H9 (cell line): ENCODE results near the gene LDLRAD4. TPM values are rescaled to one million over a fixed set of nuclear protein-coding genes. Genes with fewer than 3 reads are reported as not detected.

Source experiments
- DNase-seq: peaks from one replicate; pipeline ENCODE4 v3.0.0-alpha.2; 2017
- H2AFZ ChIP-seq: one replicate; pipeline ENCODE4 v1.6.1; 2013; ENCODE audit warnings: mild to moderate bottlenecking, low read length, control low read depth, moderate library complexity
- H2AK5ac ChIP-seq: 2 replicates; pipeline ENCODE4 v1.6.1; 2013; ENCODE audit warnings: low read length, control low read depth, mixed read lengths; ENCODE audit not compliant: insufficient read length
- H2BK120ac ChIP-seq: one replicate; pipeline ENCODE4 v1.6.1; 2013; ENCODE audit warnings: low read depth, mild to moderate bottlenecking, low read length, control low read depth, inconsistent platforms; ENCODE audit not compliant: poor library complexity, severe bottlenecking
- H2BK12ac ChIP-seq: 2 replicates; pipeline ENCODE4 v1.6.1; 2013; ENCODE audit warnings: low read length, control low read depth, mixed read lengths, low read depth; ENCODE audit not compliant: insufficient read length
- H2BK15ac ChIP-seq: 2 replicates; pipeline ENCODE4 v1.6.1; 2013; ENCODE audit warnings: low read depth, low read length, control low read depth
- H2BK20ac ChIP-seq: one replicate; pipeline ENCODE4 v1.6.1; 2013; ENCODE audit warnings: low read depth, mild to moderate bottlenecking, low read length, control low read depth, inconsistent platforms; ENCODE audit not compliant: poor library complexity, severe bottlenecking
- H2BK5ac ChIP-seq: 2 replicates; pipeline ENCODE4 v1.6.1; 2013; ENCODE audit warnings: low read length, control low read depth, mixed read lengths; ENCODE audit not compliant: insufficient read length
- H3K14ac ChIP-seq: 2 replicates; pipeline ENCODE4 v1.6.1; 2013; ENCODE audit warnings: low read length, control low read depth; ENCODE audit not compliant: insufficient read depth
- H3K18ac ChIP-seq: 2 replicates; pipeline ENCODE4 v1.6.1; 2013; ENCODE audit warnings: low read depth, mild to moderate bottlenecking, mixed read lengths, low read length, control low read depth; ENCODE audit not compliant: insufficient read length
- H3K23ac ChIP-seq: 2 replicates; pipeline ENCODE4 v1.6.1; 2013; ENCODE audit warnings: low read length, control low read depth, mixed read lengths, low read depth; ENCODE audit not compliant: insufficient read length
- H3K23me2 ChIP-seq: 2 replicates; pipeline ENCODE4 v1.6.1; 2013; ENCODE audit warnings: low read depth, mild to moderate bottlenecking, mixed read lengths, low read length, control low read depth; ENCODE audit not compliant: insufficient read length, poor library complexity, severe bottlenecking
- H3K27ac ChIP-seq: 2 replicates; pipeline ENCODE4 v1.5.1; 2013; ENCODE audit warnings: low read length, control low read depth, mixed read lengths, low read depth; ENCODE audit not compliant: insufficient read length
- H3K27me3 ChIP-seq: 2 replicates; pipeline ENCODE4 v1.6.1; 2013; ENCODE audit warnings: low read length, control low read depth, inconsistent platforms; ENCODE audit not compliant: insufficient read depth
- H3K4ac ChIP-seq: 2 replicates; pipeline ENCODE4 v1.6.1; 2013; ENCODE audit warnings: low read depth, mild to moderate bottlenecking, control low read depth, inconsistent platforms, low read length, moderate library complexity
- H3K4me1 ChIP-seq: 2 replicates; pipeline ENCODE4 v1.6.1; 2013; ENCODE audit warnings: low read length, control low read depth, inconsistent platforms; ENCODE audit not compliant: insufficient read depth
- H3K4me2 ChIP-seq: 2 replicates; pipeline ENCODE4 v1.6.1; 2013; ENCODE audit warnings: low read length, control low read depth, mixed read lengths; ENCODE audit not compliant: insufficient read length, insufficient read depth
- H3K56ac ChIP-seq: 2 replicates; pipeline ENCODE4 v1.6.1; 2013; ENCODE audit warnings: low read depth, mild to moderate bottlenecking, mixed read lengths, low read length, control low read depth; ENCODE audit not compliant: insufficient read length
- H3K79me1 ChIP-seq: 2 replicates; pipeline ENCODE4 v1.6.1; 2013; ENCODE audit warnings: low read depth, mild to moderate bottlenecking, moderate library complexity, low read length, control low read depth, inconsistent platforms; ENCODE audit not compliant: insufficient read depth, poor library complexity, severe bottlenecking
- H3K79me2 ChIP-seq: 2 replicates; pipeline ENCODE4 v1.6.1; 2013; ENCODE audit warnings: low read length, control low read depth, inconsistent platforms; ENCODE audit not compliant: insufficient read depth
- H3K9ac ChIP-seq: 2 replicates; pipeline ENCODE4 v1.6.1; 2013; ENCODE audit warnings: low read length, control low read depth, mixed read lengths; ENCODE audit not compliant: insufficient read length; ENCODE audit errors: extremely low read depth
- H3K9me3 ChIP-seq: one replicate; pipeline ENCODE4 v1.6.1; 2013; ENCODE audit warnings: low read depth, low read length, inconsistent platforms; ENCODE audit not compliant: control insufficient read depth
- H3T11ph ChIP-seq: one replicate; pipeline ENCODE4 v1.6.1; 2013; ENCODE audit warnings: mild to moderate bottlenecking, low read length, control low read depth, inconsistent platforms
- H4K20me1 ChIP-seq: one replicate; pipeline ENCODE4 v1.6.1; 2013; ENCODE audit not compliant: control insufficient read depth, insufficient read length, insufficient read depth
- H4K5ac ChIP-seq: 2 replicates; pipeline ENCODE4 v1.6.1; 2013; ENCODE audit warnings: low read depth, mild to moderate bottlenecking, mixed read lengths, low read length, control low read depth; ENCODE audit not compliant: insufficient read length
- H4K8ac ChIP-seq: replicated peaks from 2 replicates; pipeline ENCODE4 v1.6.1; 2013; ENCODE audit warnings: low read length, control low read depth, mixed read lengths, low read depth; ENCODE audit not compliant: insufficient read length
- H4K91ac ChIP-seq: 2 replicates; pipeline ENCODE4 v1.6.1; 2013; ENCODE audit warnings: low read depth, mild to moderate bottlenecking, moderate library complexity, mixed read lengths, low read length, control low read depth; ENCODE audit not compliant: insufficient read length
- H3K27ac Mint-ChIP-seq, 3 experiments: 2 replicates in 2 of 3; 3 replicates in 1 of 3; pipeline ENCODE4 v1.8.0; 2020 to 2021; ENCODE audit warnings: mixed read lengths in 3 of 3, mild to moderate bottlenecking in 1 of 3, moderate library complexity in 1 of 3
- H3K27me3 Mint-ChIP-seq: 2 replicates; pipeline ENCODE4 v1.8.0; 2021; ENCODE audit warnings: low read depth, mild to moderate bottlenecking, moderate library complexity, mixed read lengths
- H3K36me3 Mint-ChIP-seq, 3 experiments: 2 replicates in 2 of 3; 3 replicates in 1 of 3; pipeline ENCODE4 v1.8.0; 2020 to 2021; ENCODE audit warnings: low read depth in 3 of 3, mixed read lengths in 3 of 3; ENCODE audit not compliant: insufficient read depth in 1 of 3
- H3K4me1 Mint-ChIP-seq, 2 experiments: 2 replicates each; pipeline ENCODE4 v1.8.0; 2020; ENCODE audit warnings: mixed read lengths in 2 of 2
- H3K4me3 Mint-ChIP-seq, 2 experiments: 2 replicates in 1 of 2; 3 replicates in 1 of 2; pipeline ENCODE4 v1.8.0; 2020 to 2021; ENCODE audit warnings: mild to moderate bottlenecking in 2 of 2, mixed read lengths in 2 of 2, moderate library complexity in 1 of 2
- H3K9me3 Mint-ChIP-seq, 2 experiments: 2 replicates in 1 of 2; 3 replicates in 1 of 2; pipeline ENCODE4 v1.8.0; 2020; ENCODE audit warnings: mild to moderate bottlenecking in 2 of 2, mixed read lengths in 2 of 2, moderate library complexity in 1 of 2
- CTCF ChIP-seq: fragments of 200-600 bp; sonication (generic); conservative IDR thresholded peaks from 3 replicates; pipeline ENCODE4 v1.8.0; 2021; ENCODE audit warnings: antibody characterized with exemption, mild to moderate bottlenecking
- WGBS: extraction: QIAGEN DNeasy Blood & Tissue Kit; methylation state at CpG from one replicate; pipeline ENCODE4 v1.1.7; 2013; ENCODE audit warnings: missing lambda C conversion rate, low lambda C conversion rate, mixed read lengths; ENCODE audit not compliant: insufficient read length; ENCODE audit errors: extremely low coverage; 5-methylcytosine and 5-hydroxymethylcytosine counted together
- total RNA-seq: library from RNA; stranded (reverse); gene quantifications from 2 replicates; pipeline ENCODE4 v1.2.1, GENCODE V29; 2021

Gene LDLRAD4
- total RNA-seq, 1 experiment from 2014 or later = 3.9 TPM

- Histone ChIP-seq H2AK5ac (no peak overlapping the region), H4K91ac (no peak overlapping the region), H3K56ac (no peak overlapping the region), H2BK15ac (no peak overlapping the region), H3K4ac (no peak overlapping the region), H3K9ac (no peak overlapping the region), H3K4me2 (no peak overlapping the region), H3K18ac (no peak overlapping the region), H3K14ac (no peak overlapping the region), H3K23me2 (no peaks in the 10 kb centered on the region), H4K8ac (no peak overlapping the region), H3K79me2 (no peaks in the 10 kb centered on the region), H4K5ac (no peak overlapping the region), H3K79me1 (no peaks in the 10 kb centered on the region), H3K27ac (no peak overlapping the region), H3T11ph (no peak overlapping the region), H2BK120ac (no peak overlapping the region), H2BK20ac (no peak overlapping the region), H2AFZ (no peak overlapping the region), H3K4me1 (no peaks in the 10 kb centered on the region), H3K23ac (no peak overlapping the region), H2BK12ac (no peak overlapping the region), H2BK5ac (no peak overlapping the region), H3K9me3 (no peaks in the 10 kb centered on the region), H4K20me1 (no peaks in the 10 kb centered on the region), H3K27me3 (no peaks in the 10 kb centered on the region)
- no CpG with 5 or more reads among the region's 1 CpG for WGBS
- H3K9me3 Mint-ChIP-seq = peaks cover under 1% of the 10 kb centered on the region in 2 experiments; a peak in 2 of 5 replicates
- no peak overlapping the region for H3K4me3 Mint-ChIP-seq
- no peak for DNase-seq
- H3K27me3 Mint-ChIP-seq = no peaks in the 10 kb centered on the region; the same call in 1 of the 2 replicates
- TF ChIP-seq CTCF = no peak
- H3K27ac Mint-ChIP-seq = no peak overlapping the region
- no peaks in the 10 kb centered on the region for H3K36me3 Mint-ChIP-seq
- peaks cover 11 to 24% of the 10 kb centered on the region in 2 experiments for H3K4me1 Mint-ChIP-seq
Measured at GRCh38 chr18:13321923-13322322, 103.4 kb downstream of the LDLRAD4 start.
